HG02588 (cell line): ENCODE results near the gene LGALS3BP.

ENCODE experiments used
- ATAC-seq: cut with Tn5 transposase; IDR thresholded peaks from one replicate; pipeline ENCODE4 v1.9.1; 2021; ENCODE audit warnings: mild to moderate bottlenecking, moderate library complexity; ENCODE audit not compliant: unreplicated experiment

LGALS3BP gene

DNA sequence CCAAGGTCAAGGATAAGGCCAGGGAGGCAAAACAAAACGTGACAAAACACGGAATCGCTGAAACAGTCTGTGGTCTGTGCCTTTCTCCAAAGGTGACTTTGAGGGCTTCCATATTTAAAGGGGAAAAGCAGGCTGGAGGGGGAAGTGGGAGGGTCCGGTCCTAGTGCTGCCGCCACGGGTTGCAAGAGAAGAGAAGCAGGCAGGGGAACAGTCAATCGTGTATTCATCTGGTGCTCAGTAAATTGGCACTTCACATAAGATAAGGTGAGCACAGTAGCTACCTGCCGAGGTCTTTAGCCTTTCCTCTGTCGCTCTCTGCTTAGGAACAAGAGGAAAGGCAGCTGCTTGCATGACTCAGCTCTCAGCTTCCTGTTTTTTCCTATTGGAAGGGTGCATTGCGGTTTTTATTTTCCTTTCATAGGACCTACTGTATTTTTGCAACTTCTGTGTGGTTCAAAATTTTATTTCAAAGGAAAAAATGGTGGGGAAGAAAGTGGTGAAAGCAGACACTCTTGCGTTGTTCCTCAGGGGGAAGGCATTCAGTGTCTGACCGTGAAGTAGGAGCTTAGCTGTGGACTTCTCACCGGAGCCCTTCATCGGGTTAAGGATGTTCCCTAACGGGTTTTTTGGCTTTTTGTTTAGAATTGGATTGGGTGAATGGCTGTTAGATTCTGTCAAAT lies 7.1 kb upstream of the LGALS3BP start:
- no peak for ATAC-seq

DNA sequence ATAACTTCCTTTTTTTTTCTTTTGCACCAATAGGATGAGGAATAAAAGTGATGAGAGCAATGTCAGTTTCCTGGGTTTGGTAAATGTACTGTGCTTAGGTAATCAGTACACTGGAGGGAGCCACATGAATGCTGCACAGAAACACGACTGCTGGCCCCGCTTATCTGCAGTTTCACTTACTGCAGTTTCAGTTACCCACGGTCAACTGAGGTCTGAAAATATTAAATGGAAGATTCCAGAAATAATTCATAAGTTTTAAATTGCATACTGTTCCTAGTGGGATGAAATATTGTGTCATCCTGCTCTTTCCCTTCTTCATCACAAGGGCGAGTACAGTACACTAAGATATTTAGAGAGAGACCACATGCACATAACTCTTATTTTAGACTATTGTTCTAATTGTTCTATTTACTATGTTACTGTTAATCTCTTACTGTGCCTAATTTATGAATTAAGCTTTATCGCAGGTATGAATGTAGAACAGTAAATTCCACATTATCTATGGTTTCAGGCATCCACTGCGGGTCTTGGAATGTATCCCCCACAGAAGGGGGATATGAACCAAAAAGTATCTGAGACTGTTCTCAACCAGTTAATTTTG lies 6.4 kb upstream of the LGALS3BP start:
- no peak for ATAC-seq

DNA sequence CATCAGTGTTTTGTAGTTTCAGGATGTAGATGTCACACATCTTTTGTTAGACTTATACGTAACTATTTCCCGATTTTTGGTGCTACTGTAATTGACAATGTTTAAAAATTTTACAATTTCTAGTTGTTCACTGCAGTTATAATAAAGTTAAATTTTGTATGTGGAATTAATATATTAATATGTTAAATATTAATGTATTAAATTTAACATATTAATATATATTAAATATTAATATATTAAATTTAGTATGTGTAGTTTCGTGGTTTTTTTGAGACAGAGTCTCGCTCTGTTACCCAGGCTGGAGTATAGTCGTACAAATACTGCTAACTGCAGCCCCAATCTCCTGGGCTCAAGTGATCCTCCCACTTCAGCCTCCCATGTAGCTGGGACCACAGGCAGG lies 5.7 kb upstream of the LGALS3BP start:
- ATAC-seq, result no peak

DNA sequence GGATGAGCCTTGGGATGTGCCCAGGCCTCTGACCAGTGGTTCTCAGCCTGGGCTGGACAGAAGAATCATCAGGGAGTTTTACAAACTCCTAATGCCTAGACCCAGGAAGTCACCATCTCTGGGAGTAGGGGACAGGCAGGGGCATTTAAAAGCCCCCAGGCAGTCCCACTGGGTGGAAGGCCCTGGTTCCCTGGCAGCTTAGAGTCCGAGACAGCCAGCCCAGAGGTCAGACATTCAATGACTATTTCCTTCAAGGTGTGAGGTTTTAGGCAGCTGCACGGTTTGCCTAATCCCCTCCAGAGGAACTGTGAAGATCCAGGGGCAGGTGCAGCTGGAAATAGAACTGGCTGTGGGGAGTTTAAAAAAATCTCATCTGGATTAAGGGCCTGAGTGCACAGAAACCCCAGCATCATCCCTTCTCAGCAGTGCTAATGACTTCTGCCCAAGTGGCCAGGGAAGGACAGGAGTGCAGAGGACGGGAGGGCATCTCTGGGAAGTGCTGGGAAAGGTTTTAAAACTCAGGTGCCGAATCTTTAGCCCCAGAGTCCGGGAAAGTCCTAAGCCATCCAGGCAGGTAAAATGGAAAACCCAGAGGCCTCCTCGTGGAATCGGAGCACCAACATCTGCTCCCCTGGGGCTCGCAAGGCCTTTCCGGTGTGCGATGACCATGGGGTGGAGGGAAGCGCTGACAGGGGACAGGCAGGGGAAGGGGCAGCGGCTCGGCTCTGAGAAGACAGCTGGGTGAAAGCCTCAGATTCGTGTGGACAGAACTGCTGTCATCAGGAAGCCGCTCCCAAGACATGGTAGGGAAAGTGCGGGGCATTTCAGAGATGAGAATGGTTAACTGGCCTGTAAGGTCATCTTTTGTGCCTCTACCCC lies 1.5 kb upstream of the LGALS3BP start:
- no peak for ATAC-seq

DNA sequence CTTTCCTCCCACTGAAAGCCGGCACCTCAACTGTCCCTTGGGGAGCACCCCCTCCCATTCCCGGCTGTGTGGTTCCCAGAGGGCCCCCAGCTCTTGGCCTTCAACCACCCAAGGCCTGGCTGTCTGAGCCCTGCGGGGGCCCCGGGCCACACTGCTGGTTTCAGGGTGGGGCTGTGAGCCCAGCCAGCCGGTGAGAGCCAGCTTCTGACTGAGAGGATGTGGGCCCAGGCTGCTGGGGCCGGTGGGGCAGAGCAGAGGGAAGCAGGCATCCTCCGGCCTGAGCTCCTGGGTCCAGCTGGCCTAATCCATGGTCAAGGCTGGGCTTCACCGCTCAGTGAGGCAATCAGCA lies 875 bp upstream of the LGALS3BP start:
- no peak for ATAC-seq

DNA sequence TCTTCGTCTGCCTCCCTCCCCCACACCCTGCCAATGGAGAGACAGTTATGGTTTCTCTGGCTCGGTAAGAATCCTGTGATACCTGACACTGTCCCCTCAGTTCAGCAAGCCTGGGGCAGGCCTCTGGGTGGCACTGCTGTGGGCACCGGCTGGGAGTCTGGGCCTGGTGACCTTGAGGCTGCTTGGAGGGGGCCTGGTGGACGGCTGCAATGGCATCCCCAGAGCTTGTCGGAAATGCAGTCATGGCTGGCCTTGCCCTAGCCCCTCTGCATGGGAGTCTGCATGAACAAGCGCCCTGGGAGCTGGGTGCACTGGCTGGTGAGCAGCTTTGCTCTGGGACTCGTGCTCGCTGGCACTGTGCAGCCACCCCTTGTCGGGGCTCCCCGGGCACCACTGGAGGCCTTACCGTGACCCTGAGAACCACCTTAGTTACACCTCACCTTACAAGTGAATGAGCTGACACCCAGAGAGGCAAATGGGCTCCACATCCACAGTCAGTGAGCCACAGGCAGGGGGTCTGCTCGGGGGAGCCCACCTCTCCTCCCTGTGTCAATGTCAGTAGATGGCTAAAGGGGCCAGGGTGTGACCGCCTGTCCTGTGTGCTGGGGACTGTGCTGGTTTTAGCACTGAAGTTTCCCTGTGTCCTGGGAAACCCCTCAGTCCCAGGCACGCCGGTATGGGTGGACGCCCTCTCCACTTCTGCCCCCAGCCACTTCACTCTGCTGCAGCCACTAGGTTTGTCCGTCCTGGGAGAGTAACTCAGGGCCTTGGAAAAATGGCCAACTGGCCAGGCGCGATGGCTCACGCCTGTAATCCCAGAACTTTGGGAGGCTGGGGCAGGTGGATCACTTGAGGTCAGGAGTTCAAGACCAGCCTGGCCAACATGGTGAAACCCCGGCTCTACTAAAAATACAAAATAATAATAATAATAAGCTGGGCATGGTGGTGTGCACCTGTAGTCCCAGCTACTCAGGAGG lies 1.4 kb downstream of the LGALS3BP start:
- no peak for ATAC-seq

DNA sequence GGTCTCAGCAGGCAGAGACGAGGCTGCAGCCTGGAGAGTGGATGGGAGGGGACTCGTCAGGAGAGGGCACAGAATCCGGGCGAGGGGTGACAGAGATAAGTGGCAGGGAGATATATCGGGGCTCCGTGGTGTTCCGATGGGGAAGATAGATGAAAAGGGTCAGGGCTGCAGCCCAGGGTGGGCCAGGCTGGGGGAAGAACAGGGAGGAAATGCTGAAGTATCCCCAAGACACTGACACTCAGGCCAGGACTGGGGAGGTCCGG lies 2.1 kb downstream of the LGALS3BP start:
- no peak for ATAC-seq

DNA sequence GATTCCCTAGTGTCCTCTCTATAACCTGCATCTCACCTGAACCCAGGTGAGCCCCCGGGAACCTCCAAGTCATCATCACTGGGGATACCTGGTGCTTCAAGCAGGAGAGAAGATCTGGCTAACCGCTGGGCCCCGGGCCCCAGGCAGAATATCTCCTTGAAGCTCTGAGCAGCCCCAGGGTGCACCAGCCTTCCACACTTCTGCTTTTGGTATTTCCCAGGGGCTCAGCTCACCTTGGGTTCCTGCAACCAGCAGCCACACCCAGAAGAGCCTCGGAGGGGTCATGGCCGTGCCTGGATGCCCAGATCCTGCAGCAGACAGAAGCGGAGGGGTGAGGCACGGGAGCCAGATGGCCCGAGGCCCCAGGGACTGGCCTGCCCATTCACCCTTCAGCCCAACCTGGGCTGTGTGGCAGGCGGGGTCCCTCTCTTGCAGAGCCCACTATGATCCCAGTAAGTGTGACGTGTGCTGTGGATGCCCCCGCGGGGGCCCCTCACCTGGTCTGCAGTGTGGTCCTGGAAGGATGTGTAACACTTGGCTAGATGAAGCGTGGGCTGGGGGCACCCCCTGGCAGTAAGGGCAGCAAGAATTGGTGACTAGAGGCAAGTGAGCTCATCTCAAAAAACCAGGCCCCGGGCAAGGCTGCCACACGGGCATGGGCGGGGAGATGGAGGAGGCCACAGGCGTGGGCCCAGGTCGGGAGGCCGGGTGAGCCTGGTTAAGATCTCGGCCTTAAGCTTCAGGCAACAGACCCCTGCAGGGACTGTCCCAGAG lies 2.6 kb downstream of the LGALS3BP start:
- no peak for ATAC-seq

DNA sequence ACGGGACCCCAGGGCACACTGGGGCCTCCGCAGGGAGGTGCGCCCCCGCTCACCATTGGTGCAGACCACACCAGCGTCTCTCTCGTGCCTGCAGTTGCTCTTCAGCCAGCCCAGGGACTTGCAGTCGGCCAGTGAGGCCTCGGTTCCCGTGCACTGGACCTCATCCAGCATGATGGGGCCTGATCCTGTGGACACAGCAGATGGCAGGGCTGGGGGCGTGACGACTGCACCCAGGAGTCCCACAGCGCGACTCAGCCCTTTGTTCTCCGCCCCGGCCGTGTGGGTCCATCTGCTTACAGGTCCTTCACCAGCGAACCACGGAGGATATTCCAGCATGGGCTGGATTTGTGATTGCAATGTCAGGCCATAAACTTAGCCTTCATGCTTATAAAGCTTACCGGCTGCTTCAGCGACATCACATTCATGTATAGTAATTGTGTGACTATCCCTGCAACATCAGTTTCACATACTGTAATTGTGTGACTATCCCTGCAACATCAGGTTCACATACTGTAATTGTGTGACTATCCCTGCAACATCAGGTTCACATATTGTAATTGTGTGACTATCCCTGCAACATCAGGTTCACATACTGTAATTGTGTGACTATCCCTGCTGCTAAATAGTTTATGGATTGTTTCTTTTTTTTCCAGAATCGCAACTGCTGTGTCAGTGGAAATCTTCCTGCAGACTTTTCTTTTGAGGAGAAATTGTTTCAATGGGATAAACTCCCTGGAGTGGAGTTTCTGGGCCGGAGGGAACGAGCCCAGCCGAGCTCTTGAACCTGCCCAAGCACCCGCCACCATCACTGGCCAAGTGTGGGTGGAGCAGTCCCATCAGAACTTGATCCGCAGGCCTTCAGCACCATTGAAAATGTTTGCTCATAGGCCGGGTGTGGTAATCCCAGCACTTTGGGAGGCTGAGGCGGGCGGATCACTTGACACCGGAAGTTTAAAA lies 4.8 kb downstream of the LGALS3BP start:
- ATAC-seq, result no peak

DNA sequence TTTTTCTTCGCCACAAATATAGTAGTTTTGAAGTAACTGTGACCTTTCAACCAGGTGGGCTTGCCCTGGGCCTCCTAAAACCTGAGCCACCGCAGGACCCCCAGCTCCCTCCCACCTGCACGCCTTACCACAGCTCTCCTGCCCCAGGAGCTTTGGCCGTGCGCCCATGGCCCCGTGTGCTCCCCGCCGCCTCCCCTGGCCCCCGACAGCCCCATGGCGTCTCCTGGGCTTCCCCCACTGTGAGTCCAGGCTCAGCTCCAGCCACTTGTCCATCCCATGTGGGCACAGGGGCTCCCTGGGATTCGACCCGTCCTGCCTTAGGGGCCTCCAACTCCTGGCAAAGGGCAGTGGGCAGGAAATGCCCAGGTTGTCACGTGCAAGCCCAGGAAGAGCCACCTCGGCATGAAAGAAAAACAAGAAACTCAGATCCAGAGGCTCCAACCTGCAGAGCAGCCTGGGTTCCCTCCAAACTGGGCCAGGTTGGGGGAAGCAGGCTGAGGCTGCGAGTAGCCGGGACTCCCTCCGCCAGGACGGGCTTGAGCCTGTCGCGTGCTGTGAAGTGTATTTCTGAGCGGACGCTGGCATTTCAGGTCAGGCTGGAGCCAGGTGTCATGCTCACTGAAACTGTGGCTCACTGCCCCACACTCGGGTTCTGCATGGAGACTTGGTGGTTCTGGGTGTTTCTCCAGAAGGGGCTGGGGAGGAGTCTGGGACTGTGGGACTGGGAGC lies 5.8 kb downstream of the LGALS3BP start:
- ATAC-seq, result no peak

DNA sequence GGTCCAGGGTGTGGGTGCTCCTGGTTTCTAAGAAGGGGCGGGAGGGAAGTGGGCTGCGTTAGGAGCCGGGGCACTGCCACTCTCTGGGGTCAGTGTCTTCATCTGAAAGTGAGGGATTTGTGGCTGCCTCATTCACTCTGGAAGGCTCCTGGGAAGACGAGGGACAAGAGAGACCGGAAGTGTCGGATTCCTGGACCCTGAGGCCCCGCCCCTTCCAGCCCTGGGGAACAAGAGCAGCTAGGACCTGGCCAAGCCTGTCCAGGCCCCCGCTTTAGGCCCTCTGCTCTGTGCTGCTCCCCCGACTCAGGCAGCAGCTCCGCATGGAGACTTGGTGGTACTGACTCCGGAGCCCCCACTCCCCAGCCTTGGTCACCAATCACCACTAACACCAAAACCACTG lies 6.5 kb downstream of the LGALS3BP start:
- ATAC-seq, result no peak

DNA sequence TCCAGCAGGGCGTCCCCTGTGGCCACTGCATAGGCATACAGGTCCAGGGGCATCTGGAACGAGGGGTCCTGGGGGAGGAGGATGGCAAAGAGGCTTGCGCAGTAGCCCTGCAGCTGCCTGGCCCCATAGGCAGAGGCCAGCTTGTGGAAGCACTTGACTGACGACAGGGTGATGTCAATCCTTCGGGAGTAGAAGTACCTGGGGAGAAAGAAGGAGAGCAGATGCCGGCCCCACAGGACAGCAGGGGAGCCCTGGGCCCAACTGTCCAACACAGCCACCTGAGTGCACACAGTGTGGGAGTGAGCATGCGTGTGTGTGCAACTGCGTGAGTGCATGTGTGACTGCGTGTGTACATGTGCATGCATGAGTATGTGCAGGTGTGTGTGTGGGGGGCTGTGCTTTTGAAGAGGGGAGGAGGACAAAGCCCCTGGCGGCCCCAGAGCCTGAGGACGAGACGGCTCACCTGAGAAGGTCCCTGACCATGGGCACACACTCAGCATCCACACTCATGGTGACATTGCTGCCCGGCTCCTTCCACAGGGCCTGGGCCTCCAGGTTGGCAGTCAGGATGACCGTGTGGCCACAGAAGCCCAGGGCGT lies 7.1 kb downstream of the LGALS3BP start:
- ATAC-seq, result no peak

DNA sequence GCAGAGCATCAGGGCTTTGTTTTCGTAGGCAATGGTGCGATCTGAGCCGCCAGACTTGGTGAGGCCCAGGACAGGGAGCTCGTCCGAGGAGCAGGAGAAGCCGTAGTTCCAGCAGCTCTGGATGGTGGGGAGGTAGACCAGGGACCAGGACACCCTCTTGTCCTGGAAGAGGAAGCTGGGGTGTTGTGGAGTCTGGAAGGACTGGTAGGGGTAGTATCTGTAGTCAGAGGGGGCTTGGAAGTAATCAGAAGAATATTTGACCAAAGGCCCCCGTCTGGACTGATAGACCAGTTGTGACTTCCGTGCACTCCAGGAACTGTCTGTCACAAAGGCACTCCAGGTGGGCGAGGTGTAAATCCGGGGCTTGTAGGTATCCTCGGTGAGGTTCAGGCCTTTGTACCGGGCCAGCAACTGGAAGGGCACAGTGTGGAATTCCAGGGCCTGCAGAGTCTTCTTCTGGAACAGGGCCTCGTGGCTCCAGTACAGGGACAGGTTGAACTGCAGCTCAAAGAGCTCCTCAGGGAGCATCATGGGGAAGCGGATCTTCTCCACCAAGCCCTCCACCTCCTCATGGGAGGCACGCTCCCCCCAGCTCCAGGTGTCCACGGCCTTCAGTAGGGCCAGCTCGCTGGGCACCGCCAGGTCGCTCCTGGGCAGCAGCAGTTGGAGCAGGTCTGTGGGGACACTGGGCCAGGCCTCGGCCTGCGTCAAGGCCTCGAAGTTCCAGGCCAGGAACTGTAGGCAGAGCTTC lies 7.8 kb downstream of the LGALS3BP start:
- no peak for ATAC-seq

DNA sequence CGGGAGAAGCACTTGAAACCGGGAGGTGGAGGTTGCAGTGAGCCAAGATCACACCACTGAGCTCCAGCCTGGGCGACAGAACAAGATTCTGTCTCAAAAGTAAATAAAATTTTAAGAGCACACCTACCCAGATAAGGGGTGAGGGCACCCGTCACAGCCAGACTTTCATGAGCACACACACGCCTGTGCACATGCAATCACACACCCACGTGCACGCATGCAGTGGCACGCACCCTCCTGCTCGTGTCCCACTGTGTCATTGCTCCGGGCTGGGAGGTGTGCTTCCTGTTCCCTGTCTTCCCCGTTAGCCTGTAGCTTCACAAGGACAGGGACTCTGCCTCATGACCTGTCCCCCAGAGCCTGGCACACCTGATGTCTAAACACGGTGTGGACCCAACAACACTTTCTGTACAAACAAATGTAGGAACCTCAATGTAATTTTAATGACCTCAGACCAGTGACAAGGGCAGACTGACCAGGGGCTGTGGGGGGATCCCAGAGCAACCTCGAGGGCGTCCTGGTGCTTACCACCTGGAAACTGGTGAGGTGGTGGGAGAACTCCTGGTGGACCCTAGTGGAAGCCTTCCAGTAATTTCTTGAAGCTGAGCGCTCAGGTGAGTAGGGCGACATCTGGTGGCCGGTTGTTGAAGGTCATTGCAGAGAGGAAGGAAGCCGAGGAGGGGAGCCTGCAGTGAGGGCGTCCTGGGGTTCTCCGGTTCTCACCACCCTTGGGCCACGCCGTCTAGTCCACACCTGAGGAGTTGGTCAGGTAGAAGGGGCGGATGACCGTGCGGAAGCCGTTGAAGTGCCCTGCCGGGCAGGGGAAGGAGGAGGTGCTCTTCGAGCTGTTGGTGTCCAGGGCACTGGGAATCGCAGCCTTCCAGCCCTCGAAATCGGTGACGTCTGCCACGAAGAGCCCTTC lies 8.6 kb downstream of the LGALS3BP start:
- no peak for ATAC-seq

DNA sequence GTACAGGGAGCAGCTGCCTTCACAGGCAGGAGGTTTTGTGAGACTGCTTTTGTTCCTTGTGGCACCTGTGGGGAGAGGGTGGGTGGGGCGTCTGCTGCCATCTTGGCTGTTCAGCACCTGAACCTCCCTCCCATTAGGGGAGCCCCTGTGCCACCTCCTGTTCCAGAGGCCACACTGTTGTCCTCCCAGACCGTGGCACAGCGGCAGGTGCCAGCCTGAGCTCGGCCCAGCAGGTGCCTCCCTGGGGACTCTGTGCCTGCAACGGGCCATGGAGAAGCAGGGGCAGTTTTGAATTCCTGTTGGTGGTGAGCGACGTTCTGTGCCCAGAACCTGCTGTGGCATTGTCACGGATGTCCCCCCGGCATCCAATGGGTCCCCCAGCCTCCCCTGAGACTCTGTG lies 9.9 kb downstream of the LGALS3BP start:
- no peak for ATAC-seq

DNA sequence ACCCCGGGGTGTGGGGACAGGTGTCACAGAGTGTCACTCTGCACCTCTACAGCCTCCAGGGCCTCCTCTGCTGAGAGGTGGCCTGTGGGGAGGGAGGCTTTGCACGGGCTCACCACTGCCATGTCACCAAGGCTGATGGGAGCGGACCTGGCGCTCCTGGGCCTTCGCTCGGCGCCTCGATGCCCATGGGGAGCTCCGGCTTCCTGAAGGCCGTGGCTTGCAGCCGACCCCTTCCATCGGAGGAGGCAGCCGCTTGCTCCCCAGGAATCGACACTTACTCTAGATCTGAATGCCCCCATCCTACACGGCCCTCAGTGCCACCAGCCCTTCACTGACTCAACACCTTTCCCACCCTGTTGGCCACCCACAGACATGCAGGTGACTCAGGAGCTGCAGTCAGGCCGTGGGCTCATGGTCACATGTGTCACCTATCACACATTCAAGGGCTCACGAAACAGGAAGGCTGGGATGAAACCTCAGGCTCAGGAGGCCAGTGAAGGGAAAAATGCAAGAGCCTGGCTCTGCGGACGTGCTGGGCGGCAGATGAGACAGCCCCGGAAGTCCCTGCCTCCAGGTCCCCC lies 11.9 kb downstream of the LGALS3BP start:
- no peak for ATAC-seq
